Measurements from ENCODE around the gene PRRC1. TPM values are rescaled to one million over a fixed set of nuclear protein-coding genes. Genes with fewer than 3 reads are reported as not detected.

The PRRC1 gene
- total and polyA plus RNA-seq, 2 experiments from 2014 or later: 31.9 to 33.9 TPM

- Histone ChIP-seq H3K27me3 (no peaks in the 10 kb centered on the region), H3K27ac (no peak overlapping the region), H3K36me3 (no peaks in the 10 kb centered on the region), H3K4me1 (ENCODE audit: low read depth) (no peaks in the 10 kb centered on the region), H3K9me3 (ENCODE audit: low read depth) (no peaks in the 10 kb centered on the region), H3K4me3 (no peak overlapping the region)
- TF ChIP-seq CTCF (IDR thresholded peaks at IDR 0.05; ENCODE audit: low read depth, low read length): peak; percentile 25
- DNase-seq (ENCODE audit: low read depth in 1 of 2, low spot score in 1 of 2): peak in 1 of 2 donors; percentile 21
Measured at GRCh38 chr5:127572930-127573329, 55.5 kb downstream of the PRRC1 start.

GRCh38 chr5:127574852-127575679, 57.6 kb downstream of the PRRC1 start:
- Histone ChIP-seq H3K4me3 (no peak overlapping the region), H3K9me3 (ENCODE audit: low read depth) (no peaks in the 10 kb centered on the region), H3K27ac (no peak overlapping the region)

GRCh38 chr5:127577458-127577857, 60.0 kb downstream of the PRRC1 start:
- Histone ChIP-seq H3K4me1 (ENCODE audit: low read depth) (no peaks in the 10 kb centered on the region), H3K9me3 (ENCODE audit: low read depth) (no peaks in the 10 kb centered on the region), H3K27ac (no peak overlapping the region), H3K36me3 (no peaks in the 10 kb centered on the region), H3K4me3 (no peak overlapping the region), H3K27me3 (no peaks in the 10 kb centered on the region)
- DNase-seq (ENCODE audit: low read depth in 1 of 2, low spot score in 1 of 2): peak in 1 of 2 donors; percentile 38
- no peak for TF ChIP-seq CTCF (IDR thresholded peaks at IDR 0.05; ENCODE audit: low read depth, low read length)

More at GRCh38 chr5:127574852-127575679, 57.6 kb downstream of the PRRC1 start:
- DNase-seq (ENCODE audit: low read depth in 1 of 2, low spot score in 1 of 2): no peak
- no peak for TF ChIP-seq CTCF (IDR thresholded peaks at IDR 0.05; ENCODE audit: low read depth, low read length)
- no peaks in the 10 kb centered on the region for H3K4me1 ChIP-seq (ENCODE audit: low read depth)
- no peaks in the 10 kb centered on the region for H3K27me3 ChIP-seq
- no peaks in the 10 kb centered on the region for H3K36me3 ChIP-seq

DNA sequence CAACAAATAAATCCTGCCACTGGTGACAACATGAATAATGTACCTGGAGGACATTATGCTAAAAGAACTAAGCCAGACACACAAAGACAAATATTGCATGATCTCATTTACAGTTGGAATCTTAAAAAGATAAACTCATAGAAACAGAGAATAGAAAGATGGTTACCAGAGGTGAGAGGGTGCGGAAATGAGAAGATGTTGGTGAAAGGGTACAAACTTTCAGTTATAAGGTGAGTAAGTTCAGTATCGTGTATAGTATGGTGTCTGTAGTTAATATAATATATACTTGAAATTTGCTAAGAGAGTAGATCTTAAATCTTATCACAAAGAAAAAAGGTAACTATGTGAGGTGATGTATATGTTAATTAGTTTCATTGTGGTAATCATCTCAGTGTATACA, 63.3 kb downstream of the PRRC1 start:
- no peak overlapping the region for H3K27ac ChIP-seq
- peaks cover 11% of the 10 kb centered on the region for H3K4me1 ChIP-seq (ENCODE audit: low read depth)
- no peak for DNase-seq (ENCODE audit: low read depth in 1 of 2, low spot score in 1 of 2)
- no peak overlapping the region for H3K4me3 ChIP-seq
- no peaks in the 10 kb centered on the region for H3K9me3 ChIP-seq (ENCODE audit: low read depth)
- H3K36me3 ChIP-seq: no peaks in the 10 kb centered on the region
- no peak for TF ChIP-seq CTCF (IDR thresholded peaks at IDR 0.05; ENCODE audit: low read depth, low read length)
- H3K27me3 ChIP-seq: no peaks in the 10 kb centered on the region

DNA sequence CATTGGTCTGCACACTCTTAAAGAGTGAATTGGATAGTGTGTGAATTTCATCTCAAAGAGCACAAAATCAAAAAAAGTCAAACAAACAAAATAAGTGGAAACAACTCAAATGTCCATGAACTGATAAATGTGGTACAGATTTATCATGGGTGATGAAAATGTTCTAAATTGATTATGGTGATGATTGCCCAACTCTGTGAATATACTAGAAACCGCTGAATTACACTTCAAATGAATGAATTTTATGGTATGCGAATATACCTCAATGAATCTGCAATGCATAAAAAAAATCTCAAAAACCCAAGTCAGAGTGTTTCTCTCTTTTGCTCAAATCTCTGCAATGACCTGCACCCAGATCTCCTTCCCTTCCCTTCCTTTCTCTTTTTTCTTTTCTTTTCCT, 64.0 kb downstream of the PRRC1 start:
- TF ChIP-seq CTCF (IDR thresholded peaks at IDR 0.05; ENCODE audit: low read depth, low read length): no peak
- H3K36me3 ChIP-seq: no peaks in the 10 kb centered on the region
- no peaks in the 10 kb centered on the region for H3K9me3 ChIP-seq (ENCODE audit: low read depth)
- DNase-seq (ENCODE audit: low read depth in 1 of 2, low spot score in 1 of 2): no peak
- H3K27me3 ChIP-seq: no peaks in the 10 kb centered on the region
- peaks cover 11% of the 10 kb centered on the region for H3K4me1 ChIP-seq (ENCODE audit: low read depth)
- no peak overlapping the region for H3K27ac ChIP-seq
- no peak overlapping the region for H3K4me3 ChIP-seq
